ENCODE data around the gene KRTAP23-1. TPM values are rescaled to one million over a fixed set of nuclear protein-coding genes. Genes with fewer than 3 reads are reported as not detected.

Gene KRTAP23-1
- total and polyA plus RNA-seq, 2 donors from 2014 or later = not detected

- H3K9me3 ChIP-seq (ENCODE audit: control insufficient read depth in 2 of 3, insufficient read depth in 1 of 3, low read length in 3 of 3) = peaks cover 0 to 2% (median 0%) of the 10 kb centered on the region in 3 donors
- TF ChIP-seq CTCF (IDR thresholded peaks at IDR 0.05; ENCODE audit: borderline replicate concordance, extremely low read depth, insufficient read depth) = no peak
- DNase-seq (no peak), FAIRE-seq (no peak)
- no peak overlapping the region for H3K4me3 ChIP-seq (ENCODE audit: low read length in 3 of 3)
- no peaks in the 10 kb centered on the region for H3K27me3 ChIP-seq (ENCODE audit: control insufficient read depth, insufficient read depth, low read length)
- no peak overlapping the region for H3K27ac ChIP-seq (ENCODE audit: low read depth in 2 of 2, low read length in 2 of 2)
- no peaks in the 10 kb centered on the region for H3K4me1 ChIP-seq (ENCODE audit: control insufficient read depth in 2 of 3, insufficient read depth in 2 of 3, low read depth in 1 of 3, low read length in 3 of 3)
- intact Hi-C loops (cut with DNase I) = loop anchor here (10.0 kb wide), 1 partner anchor 740 kb away; no protein-coding TSS in a partner anchor
- H3K36me3 ChIP-seq (ENCODE audit: control insufficient read depth in 2 of 3, insufficient read depth in 3 of 3, low read length in 3 of 3) = no peaks in the 10 kb centered on the region
- H3K9ac ChIP-seq (ENCODE audit: low read length in 3 of 3) = no peak overlapping the region
Observed at GRCh38 chr21:30345014-30345413, 3.4 kb downstream of the KRTAP23-1 start.

- DNase-seq = peak in 3 of 5 donors; percentile 53 to 68 (median 56)
- Histone ChIP-seq H3K9ac (ENCODE audit: low read length in 3 of 3) (no peak overlapping the region), H3K36me3 (ENCODE audit: control insufficient read depth in 2 of 3, insufficient read depth in 3 of 3, low read length in 3 of 3) (no peaks in the 10 kb centered on the region), H3K4me1 (ENCODE audit: control insufficient read depth in 2 of 3, insufficient read depth in 2 of 3, low read depth in 1 of 3, low read length in 3 of 3) (no peaks in the 10 kb centered on the region), H3K4me3 (ENCODE audit: low read length in 3 of 3) (no peak overlapping the region), H3K27ac (ENCODE audit: low read depth in 2 of 2, low read length in 2 of 2) (no peak overlapping the region), H3K27me3 (ENCODE audit: control insufficient read depth, insufficient read depth, low read length) (no peaks in the 10 kb centered on the region), H3K9me3 (ENCODE audit: control insufficient read depth in 2 of 3, insufficient read depth in 1 of 3, low read length in 3 of 3) (peaks cover 0 to 2% (median 0%) of the 10 kb centered on the region in 3 donors)
- TF ChIP-seq CTCF (IDR thresholded peaks at IDR 0.05; ENCODE audit: borderline replicate concordance, extremely low read depth, insufficient read depth) = peak; percentile 82
- intact Hi-C loops (cut with DNase I) = loop anchor here (10.0 kb wide), 1 partner anchor 744 kb away; no protein-coding TSS in a partner anchor
- no peak for FAIRE-seq
Observed at GRCh38 chr21:30340714-30341573, 7.5 kb downstream of the KRTAP23-1 start.

GRCh38 chr21:30338717-30339116 lies 9.7 kb downstream of the KRTAP23-1 start:
- no peaks in the 10 kb centered on the region for H3K36me3 ChIP-seq (ENCODE audit: control insufficient read depth in 2 of 3, insufficient read depth in 3 of 3, low read length in 3 of 3)
- H3K4me3 ChIP-seq (ENCODE audit: low read length in 3 of 3) = no peak overlapping the region
- H3K27me3 ChIP-seq (ENCODE audit: control insufficient read depth, insufficient read depth, low read length) = no peaks in the 10 kb centered on the region
- H3K9ac ChIP-seq (ENCODE audit: low read length in 3 of 3) = no peak overlapping the region
- no peak for FAIRE-seq
- intact Hi-C loops (cut with DNase I) = no loop called here
- H3K9me3 ChIP-seq (ENCODE audit: control insufficient read depth in 2 of 3, insufficient read depth in 1 of 3, low read length in 3 of 3) = no peaks in the 10 kb centered on the region
- TF ChIP-seq CTCF (IDR thresholded peaks at IDR 0.05; ENCODE audit: borderline replicate concordance, extremely low read depth, insufficient read depth) = no peak
- H3K4me1 ChIP-seq (ENCODE audit: control insufficient read depth in 2 of 3, insufficient read depth in 2 of 3, low read depth in 1 of 3, low read length in 3 of 3) = no peaks in the 10 kb centered on the region
- no peak overlapping the region for H3K27ac ChIP-seq (ENCODE audit: low read depth in 2 of 2, low read length in 2 of 2)
- DNase-seq = no peak

Data from kidney (tissue), 14 donors.